Ovary (tissue), 9 donors: Measurements from ENCODE around the gene MROH9. TPM values are rescaled to one million over a fixed set of nuclear protein-coding genes. Genes with fewer than 3 reads are reported as not detected.
A peak's percentile ranks its signal among the peaks of the same experiment; 100 is the strongest.

Experiments used
- DNase-seq, 5 donors: peaks; one replicate each; pipeline ENCODE4 v3.0.0-alpha.2; 2019 to 2020
- H3K27ac ChIP-seq, 2 donors: fragments of 200-600 bp; one replicate each; pipeline versions ENCODE4 v1.5.1 to v1.8.0; 2019 to 2022
- H3K27me3 ChIP-seq: fragments of 200-600 bp; one replicate; pipeline ENCODE4 v1.8.0; 2022
- H3K36me3 ChIP-seq: fragments of 200-600 bp; sonication (generic); one replicate; pipeline ENCODE4 v1.5.1; 2019
- H3K4me1 ChIP-seq: one replicate; pipeline ENCODE4 v1.8.1; 2013; ENCODE audit warnings: mild to moderate bottlenecking, moderate library complexity; ENCODE audit not compliant: insufficient read depth
- H3K4me3 ChIP-seq: fragments of 200-600 bp; sonication (generic); one replicate; pipeline ENCODE4 v1.5.1; 2017
- H3K9me3 ChIP-seq, 2 donors: fragments of 200-600 bp in 1 of 2; sonication (generic) in 1 of 2; one replicate each; pipeline versions ENCODE4 v1.5.1 to v1.8.1; 2013 to 2019; ENCODE audit warnings: mild to moderate bottlenecking in 1 of 2, moderate library complexity in 1 of 2
- CTCF ChIP-seq, 3 donors: fragments of 450-650 bp in 2 of 3; fragments of 200-600 bp in 1 of 3; IDR thresholded peaks; one replicate each; pipeline versions ENCODE4 v1.5.1 to v1.8.0; 2016 to 2022; ENCODE audit warnings: antibody characterized with exemption in 3 of 3, mild to moderate bottlenecking in 1 of 3
- EP300 ChIP-seq: sonication (generic); formaldehyde crosslinking; IDR thresholded peaks from one replicate; pipeline ENCODE4 v1.6.1; 2017; ENCODE audit warnings: antibody characterized with exemption
- POLR2A ChIP-seq: fragments of 450-650 bp; IDR thresholded peaks from one replicate; pipeline ENCODE4 v1.6.1; 2017; ENCODE audit warnings: antibody characterized with exemption, mild to moderate bottlenecking, moderate library complexity
- WGBS, 3 donors: extraction: QIAGEN DNeasy Blood & Tissue Kit in 1 of 3; methylation state at CpG; one replicate each; pipeline versions ENCODE4 v1.1.5 to v1.1.7; 2013 to 2017; 5-methylcytosine and 5-hydroxymethylcytosine counted together
- intact Hi-C, 4 donors: fragments of 100-400 bp; cut with DNase I; formaldehyde crosslinking; loops; one replicate each; pipeline versions ENCODE4 v1.11.0 to v1.15.1; 2022 to 2023
- polyA plus RNA-seq, 2 donors: library from polyadenylated mRNA; stranded (reverse); fragments of 200-250 nt in 1 of 2; fragments of 350-450 nt in 1 of 2; fragmentation: Illumina TruSeq in 1 of 2; extraction: RNeasy Lipid Tissue Mini Kit (QIAGEN cat#74804) in 1 of 2; gene quantifications; one replicate each; pipeline ENCODE4 v1.2.3, GENCODE V29; 2013 to 2014
- total RNA-seq, 7 donors: library from RNA; depleted of rRNA in 2 of 7; stranded (reverse); fragments of >200 nt in 2 of 7; fragmentation: NEBNext Ultra II Directional in 3 of 7; extraction: Animal tissue kit (Norgen Biotek cat#: 25700) in 3 of 7; gene quantifications; one replicate each; pipeline versions ENCODE4 v1.1.0 to v1.2.4, GENCODE V29; 2016 to 2023
- donor health status: DM: no; HTN: no; CAD: no; lungs with moderate emphysema.
- donor health status: DM: no; HTN: no; CAD: no.
- donor health status: Bipolar disorder and iron deficiency.
- donor health status: DM: yes; HTN: yes; CAD: no.
- donor health status: DM: no; HTN: no; CAD: no.
- donor health status: DM: yes; HTN: yes; CAD: no.

The MROH9 gene
- total and polyA plus RNA-seq, 9 donors = 0.07 to 1.3 (median 0.16) TPM; not detected in 5

- DNase-seq = no peak
- H3K4me3 ChIP-seq = no peak overlapping the region
- 9 to 17% (median 15%) methylated on average over 1 of the region's 1 CpG for WGBS, 3 donors
- H3K27me3 ChIP-seq = no peaks in the 10 kb centered on the region
- peak overlapping the region in 1 of 2 donors; percentile 22 for H3K27ac ChIP-seq
- no peak for TF ChIP-seq EP300
- no peak for TF ChIP-seq CTCF (IDR thresholded peaks at IDR 0.05)
- no peak for TF ChIP-seq POLR2A
- no peaks in the 10 kb centered on the region for H3K36me3 ChIP-seq
- H3K9me3 ChIP-seq = no peaks in the 10 kb centered on the region
- peaks cover 3% of the 10 kb centered on the region for H3K4me1 ChIP-seq
- intact Hi-C loops = loop anchor here in 2 of 4 donors (5.0 to 10.0 kb wide), 3 partner anchors 140 to 232 kb away; partner anchors contain the start of gene FMO4 (in 1 of the 2)
These were observed 147.3 kb downstream of the MROH9 start for GRCh38 chr1:171082606-171083005.

DNA sequence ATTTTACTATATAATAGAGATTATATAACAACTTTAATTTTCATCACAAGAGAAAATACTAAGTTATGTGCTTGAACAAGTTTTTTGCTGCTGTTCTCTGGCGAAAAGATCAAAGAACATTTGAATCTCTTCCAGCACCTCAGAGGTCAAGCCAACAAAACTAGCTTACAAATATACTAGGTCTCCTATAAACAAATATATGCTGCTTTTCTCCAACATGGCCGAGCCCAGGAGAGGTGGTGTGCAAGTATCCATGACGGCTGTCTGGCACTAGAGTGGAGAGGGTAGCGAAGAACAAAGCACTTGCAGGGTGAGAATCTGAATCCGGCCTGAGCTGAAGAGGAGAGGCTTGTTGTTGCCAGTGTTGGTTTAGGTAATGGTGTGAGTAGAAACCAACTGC is 147.9 kb downstream of the MROH9 start:
- Histone ChIP-seq H3K27me3 (no peaks in the 10 kb centered on the region), H3K27ac (peak overlapping the region in 1 of 2 donors; percentile 22), H3K4me3 (no peak overlapping the region), H3K36me3 (no peaks in the 10 kb centered on the region), H3K9me3 (no peaks in the 10 kb centered on the region), H3K4me1 (peaks cover 3% of the 10 kb centered on the region)
- DNase-seq = no peak
- intact Hi-C loops = loop anchor here in 2 of 4 donors (5.0 to 10.0 kb wide), 3 partner anchors 139 to 232 kb away; partner anchors contain the start of gene FMO4 (in 1 of the 2)
- 72 to 77% (median 77%) methylated on average over 5 of the region's 5 CpGs for WGBS, 3 donors
- TF ChIP-seq POLR2A (no peak), CTCF (IDR thresholded peaks at IDR 0.05) (no peak), EP300 (no peak)

- Histone ChIP-seq H3K4me3 (no peak overlapping the region), H3K9me3 (no peaks in the 10 kb centered on the region), H3K27ac (no peak overlapping the region), H3K36me3 (no peaks in the 10 kb centered on the region), H3K27me3 (no peaks in the 10 kb centered on the region), H3K4me1 (peaks cover 3% of the 10 kb centered on the region)
- intact Hi-C loops = loop anchor here in 2 of 4 donors (5.0 to 10.0 kb wide), 3 partner anchors 138 to 231 kb away; partner anchors contain the start of gene FMO4 (in 1 of the 2)
- TF ChIP-seq CTCF (IDR thresholded peaks at IDR 0.05) = no peak
- no peak for TF ChIP-seq POLR2A
- no peak for TF ChIP-seq EP300
- DNase-seq = no peak
These were observed 148.8 kb downstream of the MROH9 start for GRCh38 chr1:171084091-171084490.

- intact Hi-C loops = loop anchor here in 2 of 4 donors (5.0 to 10.0 kb wide), 3 partner anchors 137 to 230 kb away; partner anchors contain the start of gene FMO4 (in 1 of the 2)
- WGBS, 3 donors = 87 to 96% (median 96%) methylated on average over 2 of the region's 2 CpGs
These were observed 149.5 kb downstream of the MROH9 start for GRCh38 chr1:171084870-171085269.

More at GRCh38 chr1:171084870-171085269, 149.5 kb downstream of the MROH9 start:
- H3K27ac ChIP-seq = no peak overlapping the region
- H3K36me3 ChIP-seq = no peaks in the 10 kb centered on the region
- TF ChIP-seq CTCF (IDR thresholded peaks at IDR 0.05) (no peak), POLR2A (no peak)
- H3K27me3 ChIP-seq = no peaks in the 10 kb centered on the region
- H3K9me3 ChIP-seq = no peaks in the 10 kb centered on the region
- H3K4me3 ChIP-seq = no peak overlapping the region
- DNase-seq = no peak
- H3K4me1 ChIP-seq = peaks cover 3% of the 10 kb centered on the region
